ENCODE measurements around the gene MIS12.

DNA sequence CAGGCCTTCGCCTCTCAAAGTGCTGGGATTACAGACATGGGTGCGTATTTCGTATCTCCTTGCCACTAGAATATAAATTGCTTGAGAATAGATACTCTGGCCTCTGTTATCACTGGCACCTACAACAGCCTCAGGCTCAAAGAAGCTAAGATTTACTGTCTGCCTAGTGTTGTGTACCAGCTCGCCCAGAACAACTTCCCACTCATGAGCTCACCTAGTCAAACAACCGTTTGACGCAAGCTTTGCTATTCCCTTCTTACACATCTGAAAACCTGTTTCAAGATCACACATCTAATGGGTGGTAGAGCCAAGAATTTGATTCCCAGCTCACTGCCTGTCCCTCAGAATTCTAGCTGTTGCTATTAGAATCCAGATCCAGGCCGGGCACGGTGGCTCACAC, 24.4 kb downstream of the MIS12 start:
- no peak for TF ChIP-seq POLR2AphosphoS5 (IDR thresholded peaks at IDR 0.05; ENCODE audit: borderline replicate concordance, low read depth, low read length)
- no peak for TF ChIP-seq EZH2 (IDR thresholded peaks at IDR 0.05)
- no peak for TF ChIP-seq FOXP2 (optimal IDR thresholded peaks at IDR 0.05; ENCODE audit: control extremely low read depth, extremely low read length, insufficient read depth)

Measured in SK-N-MC (cell line).